ENCODE results near the gene MYL3.

GRCh38 chr3:46891132-46891531 lies 27.9 kb upstream of the MYL3 start:
- no peak for TF ChIP-seq POLR2A (IDR thresholded peaks at IDR 0.05; ENCODE audit: low read length)
- TF ChIP-seq GATA1 (IDR thresholded peaks at IDR 0.05; ENCODE audit: low read depth, low read length): no peak

Measured in erythroblast (primary cell).